Measurements from ENCODE around the gene FUT2. TPM values are rescaled to one million over a fixed set of nuclear protein-coding genes. Genes with fewer than 3 reads are reported as not detected.

The FUT2 gene
- not detected in 2 replicates for total RNA-seq

GRCh38 chr19:48695743-48696352 is at the start of gene FUT2:
FUT2 (plus strand) TSS chr19:48695971; CDS start chr19:48702957, 6,986 bp downstream.

GRCh38 chr19:48646001-48646721 is 49.6 kb upstream of the FUT2 start, which contains the start of gene CA11:
CA11 (minus strand) TSS chr19:48646187; CDS start chr19:48645632, 555 bp downstream.

GRCh38 chr19:48672994-48673393 is 22.8 kb upstream of the FUT2 start, which contains the start of gene NTN5:
NTN5 (minus strand) TSS chr19:48673017; CDS start chr19:48670986, 2,031 bp downstream.

GRCh38 chr19:48719263-48720171 is 23.7 kb downstream of the FUT2 start, which contains the start of gene MAMSTR:
MAMSTR (minus strand) TSS chr19:48719725; CDS start chr19:48719031, 694 bp downstream.

GRCh38 chr19:48740164-48740972 is 44.6 kb downstream of the FUT2 start, which contains the start of gene RASIP1:
RASIP1 (minus strand) TSS chr19:48740610; CDS start chr19:48740282, 328 bp downstream.

GRCh38 chr19:48746738-48747575 is 51.2 kb downstream of the FUT2 start, which contains the start of gene IZUMO1:
IZUMO1 (minus strand) TSS chr19:48746909; CDS start chr19:48745859, 1,050 bp downstream.

GRCh38 chr19:48752496-48753365 is 57.0 kb downstream of the FUT2 start, which contains the start of gene FUT1:
FUT1 (minus strand) TSS chr19:48752641; CDS start chr19:48751281, 1,360 bp downstream.

GRCh38 chr19:48755084-48755641 is 59.4 kb downstream of the FUT2 start, which contains the start of gene FGF21:
FGF21 (plus strand) TSS chr19:48755524; CDS start chr19:48756237, 713 bp downstream.

Other genes with a start within 250 kb of the FUT2 start
- gene GRWD1, start 250.0 kb upstream of the FUT2 start, total RNA-seq: 11.0 and 19.2 TPM in 2 replicates
- 0.28 and 0.46 TPM in 2 replicates for gene KCNJ14, start 240.4 kb upstream of the FUT2 start, total RNA-seq
- 23.8 and 29.7 TPM in 2 replicates for gene CYTH2, start 226.6 kb upstream of the FUT2 start, total RNA-seq
- 0.09 and 0.14 TPM in 2 replicates for gene LMTK3, start 184.1 kb upstream of the FUT2 start, total RNA-seq
- gene SULT2B1, start 143.8 kb upstream of the FUT2 start, total RNA-seq: 0.09 and 0.28 TPM in 2 replicates
- gene SPACA4, start 89.2 kb upstream of the FUT2 start, total RNA-seq: 0.14 TPM in 1 of 2 replicates, not detected in the other
- gene FAM83E, start 80.9 kb upstream of the FUT2 start, total RNA-seq: 0.28 and 0.46 TPM in 2 replicates
- gene RPL18, start 76.8 kb upstream of the FUT2 start, total RNA-seq: 2,327 and 2,594 TPM in 2 replicates
- 4.7 and 5.6 TPM in 2 replicates for gene SPHK2, start 76.5 kb upstream of the FUT2 start, total RNA-seq
- gene DBP, start 58.6 kb upstream of the FUT2 start, total RNA-seq: 4.6 and 6.5 TPM in 2 replicates
- gene CA11, start 49.8 kb upstream of the FUT2 start, total RNA-seq: 0.43 and 0.46 TPM in 2 replicates
- gene NTN5, start 23.0 kb upstream of the FUT2 start, total RNA-seq: not detected in 2 replicates
- gene MAMSTR, start 23.8 kb downstream of the FUT2 start, total RNA-seq: 0.28 TPM in 2 replicates
- 1.3 and 2.3 TPM in 2 replicates for gene RASIP1, start 44.6 kb downstream of the FUT2 start, total RNA-seq
- not detected in 2 replicates for gene IZUMO1, start 50.9 kb downstream of the FUT2 start, total RNA-seq
- 0.28 TPM in 2 replicates for gene FUT1, start 56.7 kb downstream of the FUT2 start, total RNA-seq
- gene FGF21, start 59.6 kb downstream of the FUT2 start, total RNA-seq: 0.14 and 0.28 TPM in 2 replicates
- 26.6 and 28.4 TPM in 2 replicates for gene BCAT2, start 115.1 kb downstream of the FUT2 start, total RNA-seq
- 6.8 and 7.3 TPM in 2 replicates for gene HSD17B14, start 140.5 kb downstream of the FUT2 start, total RNA-seq
- gene PLEKHA4, start 172.6 kb downstream of the FUT2 start, total RNA-seq: 6.5 and 10.6 TPM in 2 replicates
- gene PPP1R15A, start 176.4 kb downstream of the FUT2 start, total RNA-seq: 51.6 and 53.1 TPM in 2 replicates
- gene TULP2, start 202.8 kb downstream of the FUT2 start, total RNA-seq: 0.28 and 0.55 TPM in 2 replicates
- gene NUCB1, start 204.3 kb downstream of the FUT2 start, total RNA-seq: 117 and 149 TPM in 2 replicates
- gene DHDH, start 237.7 kb downstream of the FUT2 start, total RNA-seq: 0.14 and 0.18 TPM in 2 replicates

Measured in smooth muscle cell of bladder (primary cell).